Bronchial epithelial cell (primary cell): Measurements from ENCODE around the gene RBBP6. TPM values are rescaled to one million over a fixed set of nuclear protein-coding genes. Genes with fewer than 3 reads are reported as not detected.

ENCODE experiments used
- DNase-seq: peaks from one replicate; pipeline ENCODE4 v3.0.0-alpha.2; 2010; ENCODE audit warnings: low read depth
- FAIRE-seq: peaks from 2 replicates; lab custom pipeline; 2011; peaks lifted over from hg19 to GRCh38; lab: Jason Lieb, UNC
- H3K27me3 ChIP-seq: 2 replicates; pipeline ENCODE4 v1.5.1; 2011; ENCODE audit warnings: low read length; ENCODE audit not compliant: control insufficient read depth, insufficient read depth
- H3K36me3 ChIP-seq: 2 replicates; pipeline ENCODE4 v1.5.1; 2011; ENCODE audit warnings: low read length; ENCODE audit not compliant: control insufficient read depth, insufficient read depth
- H3K4me3 ChIP-seq: 2 replicates; pipeline ENCODE4 v1.5.1; 2011; ENCODE audit warnings: mild to moderate bottlenecking, low read depth, low read length, control low read depth
- total RNA-seq: library from RNA; depleted of rRNA; stranded (reverse); fragments of >200 nt; gene quantifications from 2 replicates; pipeline ENCODE4 v1.2.1, GENCODE V29; 2014
- TF ChIP-seq, protein P1 (sequence below): IDR thresholded peaks from 2 replicates; pipeline ENCODE4 v1.5.1; 2011; ENCODE audit warnings: mild to moderate bottlenecking, moderate library complexity, low read length, control low read depth, inconsistent platforms; ENCODE audit not compliant: insufficient read depth, severe bottlenecking

The RBBP6 gene
- total RNA-seq, 1 donor from 2014 or later: 11.1 TPM

DNA sequence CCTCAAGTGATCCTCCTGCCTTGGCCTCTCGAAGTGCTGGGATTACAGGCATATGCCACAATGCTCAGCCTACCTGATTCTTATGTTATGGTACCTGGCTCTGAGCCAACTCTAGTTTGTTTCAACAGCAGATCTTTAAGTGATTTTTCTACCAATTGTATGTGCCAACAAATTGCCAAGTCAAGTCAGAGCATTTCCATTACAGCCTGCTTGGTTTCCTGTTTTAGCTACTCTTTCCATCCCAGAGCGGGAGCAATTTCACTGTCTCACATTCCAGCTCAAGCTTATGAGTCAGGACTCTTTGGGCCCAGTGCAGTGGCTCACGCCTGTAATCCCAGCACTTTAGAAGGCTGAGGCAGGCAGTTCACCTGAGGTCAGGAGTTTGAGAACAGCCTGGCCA is 30.8 kb upstream of the RBBP6 start:
- Histone ChIP-seq H3K36me3 (no peaks in the 10 kb centered on the region), H3K27me3 (no peaks in the 10 kb centered on the region), H3K4me3 (no peak overlapping the region)
- DNase-seq (peak; percentile 82), FAIRE-seq (no peak)
- TF ChIP-seq, protein P1, sequence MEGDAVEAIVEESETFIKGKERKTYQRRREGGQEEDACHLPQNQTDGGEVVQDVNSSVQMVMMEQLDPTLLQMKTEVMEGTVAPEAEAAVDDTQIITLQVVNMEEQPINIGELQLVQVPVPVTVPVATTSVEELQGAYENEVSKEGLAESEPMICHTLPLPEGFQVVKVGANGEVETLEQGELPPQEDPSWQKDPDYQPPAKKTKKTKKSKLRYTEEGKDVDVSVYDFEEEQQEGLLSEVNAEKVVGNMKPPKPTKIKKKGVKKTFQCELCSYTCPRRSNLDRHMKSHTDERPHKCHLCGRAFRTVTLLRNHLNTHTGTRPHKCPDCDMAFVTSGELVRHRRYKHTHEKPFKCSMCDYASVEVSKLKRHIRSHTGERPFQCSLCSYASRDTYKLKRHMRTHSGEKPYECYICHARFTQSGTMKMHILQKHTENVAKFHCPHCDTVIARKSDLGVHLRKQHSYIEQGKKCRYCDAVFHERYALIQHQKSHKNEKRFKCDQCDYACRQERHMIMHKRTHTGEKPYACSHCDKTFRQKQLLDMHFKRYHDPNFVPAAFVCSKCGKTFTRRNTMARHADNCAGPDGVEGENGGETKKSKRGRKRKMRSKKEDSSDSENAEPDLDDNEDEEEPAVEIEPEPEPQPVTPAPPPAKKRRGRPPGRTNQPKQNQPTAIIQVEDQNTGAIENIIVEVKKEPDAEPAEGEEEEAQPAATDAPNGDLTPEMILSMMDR: no peak

DNA sequence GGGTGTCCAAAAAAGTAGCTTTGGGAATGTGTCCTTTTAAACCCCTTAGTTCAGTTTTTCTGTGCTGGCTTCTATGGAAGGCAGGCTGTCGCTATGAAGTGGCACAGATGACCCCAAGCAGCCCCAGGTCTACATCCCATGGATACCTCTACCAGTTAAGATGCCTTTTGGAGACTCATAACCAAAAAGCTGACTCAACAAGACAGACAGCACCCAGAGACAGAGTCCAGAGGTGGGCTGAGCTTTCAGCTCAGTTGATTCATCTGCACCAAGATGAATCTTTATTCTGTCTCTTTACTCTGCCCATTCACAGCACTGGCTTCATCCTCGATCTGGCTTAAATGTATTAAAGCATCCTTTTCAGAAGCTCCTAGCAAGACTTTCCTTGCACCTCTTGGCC is 29.8 kb upstream of the RBBP6 start:
- FAIRE-seq (no peak), DNase-seq (no peak)
- no peaks in the 10 kb centered on the region for H3K36me3 ChIP-seq
- no peaks in the 10 kb centered on the region for H3K27me3 ChIP-seq
- H3K4me3 ChIP-seq: no peak overlapping the region
- TF ChIP-seq, protein P1: no peak

DNA sequence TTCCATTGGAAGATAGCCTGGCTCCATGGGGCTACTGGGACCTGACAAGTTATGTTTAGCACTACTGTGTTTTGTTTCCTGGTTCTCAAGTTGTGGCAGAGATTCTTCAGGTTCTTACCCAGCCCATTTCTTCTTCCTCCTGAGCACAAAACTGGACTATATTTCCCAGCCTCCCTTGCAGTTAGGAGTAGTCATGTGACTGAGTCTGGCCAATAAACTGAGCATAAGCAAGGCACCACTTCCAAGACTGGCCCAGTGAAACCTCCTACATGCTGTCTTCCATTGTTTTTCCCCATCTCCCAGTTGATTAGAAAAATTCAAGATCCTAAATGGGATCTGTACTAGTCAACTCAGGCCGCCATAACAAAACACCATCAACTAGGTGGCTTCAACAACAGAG is 28.2 kb upstream of the RBBP6 start:
- FAIRE-seq (no peak), DNase-seq (no peak)
- no peaks in the 10 kb centered on the region for H3K27me3 ChIP-seq
- no peak overlapping the region for H3K4me3 ChIP-seq
- TF ChIP-seq, protein P1: no peak
- H3K36me3 ChIP-seq: no peaks in the 10 kb centered on the region

DNA sequence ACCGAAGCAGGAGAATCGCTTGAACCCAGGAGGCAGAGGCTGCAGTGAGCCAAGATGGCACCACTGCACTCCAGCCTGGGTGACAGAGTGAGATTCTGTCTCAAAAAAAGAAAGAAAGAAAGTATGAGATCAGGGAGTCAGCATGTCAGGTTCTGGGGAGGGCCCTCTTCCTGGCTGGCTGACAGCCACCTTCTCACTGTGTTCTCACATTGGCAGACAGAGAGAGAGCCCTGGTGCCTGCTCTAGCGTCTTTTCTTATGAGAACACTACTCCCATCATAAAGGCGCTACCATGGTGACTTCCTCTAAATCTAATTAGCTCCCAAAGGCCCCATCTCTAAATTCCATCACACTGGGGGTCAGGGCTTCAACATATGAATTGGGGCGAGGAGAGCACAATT is 27.6 kb upstream of the RBBP6 start:
- FAIRE-seq: no peak
- no peak overlapping the region for H3K4me3 ChIP-seq
- H3K36me3 ChIP-seq: no peaks in the 10 kb centered on the region
- TF ChIP-seq, protein P1: no peak
- H3K27me3 ChIP-seq: no peaks in the 10 kb centered on the region
- DNase-seq: no peak

DNA sequence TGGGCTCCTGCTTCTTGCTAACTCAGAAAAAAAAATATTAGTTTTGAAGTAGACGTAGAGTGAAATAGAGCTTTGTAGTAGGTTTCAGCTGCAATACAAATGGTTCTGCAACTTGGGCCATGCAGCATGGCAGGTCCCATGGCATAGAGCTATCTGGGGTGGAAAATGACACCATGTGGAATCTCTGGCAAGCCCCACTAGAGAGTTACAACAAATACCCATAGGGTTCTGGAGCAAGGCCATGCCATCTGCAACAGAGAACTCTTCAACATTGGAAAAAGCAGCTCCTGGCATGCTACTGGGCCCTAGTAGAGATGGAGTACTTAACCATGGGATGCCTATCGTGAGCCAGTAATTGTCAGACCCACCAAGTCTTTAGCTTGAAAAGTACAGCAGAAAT is 25.3 kb upstream of the RBBP6 start:
- H3K27me3 ChIP-seq: no peaks in the 10 kb centered on the region
- DNase-seq (no peak), FAIRE-seq (no peak)
- TF ChIP-seq, protein P1: no peak
- no peaks in the 10 kb centered on the region for H3K36me3 ChIP-seq
- no peak overlapping the region for H3K4me3 ChIP-seq

DNA sequence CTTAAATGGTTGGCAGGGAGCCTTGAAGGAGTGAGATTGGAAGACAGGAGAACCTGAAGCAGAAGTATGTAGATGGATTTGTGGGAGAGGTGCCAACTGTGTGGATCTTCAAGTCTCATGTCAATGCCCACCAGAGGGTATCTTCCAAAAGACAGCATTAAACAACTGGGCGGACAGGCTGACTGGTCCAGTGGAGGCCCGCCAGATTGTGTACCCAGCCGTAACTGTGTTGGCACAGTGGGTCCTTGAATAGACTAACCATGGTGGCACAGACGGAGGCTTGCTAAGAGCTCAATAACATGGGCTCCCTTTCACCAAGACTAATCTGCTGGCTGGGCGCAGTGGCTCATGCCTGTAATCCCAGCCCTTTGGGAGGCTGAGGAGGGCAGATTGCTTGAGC is 24.2 kb upstream of the RBBP6 start:
- no peak overlapping the region for H3K4me3 ChIP-seq
- DNase-seq (no peak), FAIRE-seq (no peak)
- TF ChIP-seq, protein P1: no peak
- no peaks in the 10 kb centered on the region for H3K27me3 ChIP-seq
- H3K36me3 ChIP-seq: no peaks in the 10 kb centered on the region
